Measurements from ENCODE around the gene ZNF337.
A peak's percentile ranks its signal among the peaks of the same experiment; 100 is the strongest.
"Not testable (repeated sequence)": the region's sequence is repeated elsewhere in the genome, so short reads cannot be mapped to it uniquely, and the experiment has no call there.

Gene ZNF337

DNA sequence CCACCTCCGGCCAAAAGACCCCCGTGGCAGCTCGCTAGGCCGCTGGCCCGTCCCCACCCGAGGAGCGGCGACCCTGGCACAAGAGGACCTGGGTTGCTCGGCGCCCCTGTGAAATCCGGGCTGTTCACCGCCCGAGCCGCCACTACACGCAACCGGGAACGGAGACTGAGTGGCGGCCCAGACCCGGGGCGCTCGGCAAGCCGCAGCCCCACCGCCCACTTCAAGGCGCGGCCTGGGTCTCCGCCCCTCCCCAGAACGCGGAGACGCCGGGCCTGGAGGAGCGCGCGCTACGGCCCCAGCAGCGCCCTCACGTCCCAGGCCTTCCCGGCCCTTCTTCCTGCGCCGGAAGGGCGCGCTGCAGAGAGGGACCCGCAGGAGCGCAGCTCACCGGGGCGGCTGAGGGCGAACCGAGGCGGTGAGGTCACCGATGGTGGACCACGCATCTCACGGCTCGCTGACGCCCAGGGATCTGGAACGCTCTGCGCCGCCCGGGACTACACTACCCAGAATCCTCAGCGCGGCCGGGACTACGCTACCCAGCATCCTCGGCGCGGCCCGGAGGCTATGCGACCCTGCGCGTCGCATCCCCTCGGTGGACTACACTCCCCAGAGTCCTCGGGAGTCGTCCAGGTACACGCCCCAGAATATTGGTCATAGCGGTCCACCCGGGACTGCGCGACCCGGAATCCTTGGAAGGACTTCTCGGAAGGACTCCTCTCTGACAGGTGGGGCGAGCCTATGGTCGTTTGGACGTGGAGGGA is at the start of gene ZNF337:
Gene ZNF337 (minus strand): TSS at position 483 of the 761 bp plus-strand sequence. CDS start 10,436 bp downstream, outside the sequence.
- DNase-seq, result peak; percentile 69 to 97 (median 92)

DNA sequence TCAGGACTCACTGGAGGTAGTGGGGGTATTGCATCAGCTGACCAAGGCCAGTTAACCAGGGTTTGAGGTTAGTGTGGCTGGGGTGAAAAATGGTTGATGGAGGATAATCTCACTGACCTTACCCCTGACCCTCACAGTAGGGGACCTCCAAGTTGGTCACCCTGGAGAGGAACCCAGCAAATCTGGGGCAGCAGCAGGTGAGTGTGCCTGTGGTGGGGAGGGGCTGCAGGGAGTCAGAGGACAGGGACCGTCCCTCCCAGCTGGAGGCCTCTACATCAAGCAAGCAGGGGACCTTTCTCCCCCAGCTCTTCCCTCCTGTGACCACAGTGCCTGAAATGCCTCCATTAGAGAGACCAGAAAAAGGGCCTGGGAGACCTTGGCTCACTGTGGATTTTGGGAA is 49.1 kb upstream of the ZNF337 start:
- DNase-seq, result no peak

DNA sequence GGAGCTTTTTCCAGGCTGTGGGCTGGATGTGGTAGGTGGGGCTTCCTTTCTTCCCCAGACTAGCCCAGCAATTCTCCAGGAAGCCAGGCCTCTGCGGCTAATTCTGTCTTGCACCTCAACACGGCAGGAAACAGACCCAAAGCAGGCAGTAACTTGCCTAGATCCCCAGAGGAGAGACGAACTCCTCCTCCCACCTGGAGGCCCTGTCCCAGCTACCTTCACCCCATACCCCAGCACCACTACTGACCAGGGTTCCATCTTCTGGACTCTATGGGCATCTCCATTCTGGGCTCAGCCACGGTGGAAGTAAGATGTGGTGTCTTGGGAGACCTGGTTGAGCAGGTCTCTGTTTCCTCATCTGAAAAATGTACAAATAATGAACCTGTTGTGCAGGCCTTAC is 48.4 kb upstream of the ZNF337 start:
- no peak for DNase-seq

DNA sequence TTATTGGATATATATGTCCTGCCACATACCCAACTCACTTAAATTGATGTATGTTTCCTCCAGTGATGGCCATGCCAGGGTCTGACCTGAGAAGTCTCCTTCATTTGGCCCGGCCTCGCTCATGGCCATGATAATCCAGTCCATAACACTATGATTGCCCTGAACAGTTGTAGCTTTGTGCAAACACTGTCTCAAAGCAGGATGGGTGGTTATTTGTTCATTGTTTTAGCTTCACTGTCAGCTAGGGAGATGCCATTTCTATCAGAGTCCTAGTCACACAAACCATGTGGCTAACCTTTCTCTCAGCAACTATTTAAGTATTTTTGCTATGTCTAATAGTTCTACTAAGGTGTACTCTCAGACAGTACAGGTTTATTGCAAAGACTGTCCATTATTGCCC is 47.6 kb upstream of the ZNF337 start:
- peak in 1 of 56 donors; percentile 9 for DNase-seq

DNA sequence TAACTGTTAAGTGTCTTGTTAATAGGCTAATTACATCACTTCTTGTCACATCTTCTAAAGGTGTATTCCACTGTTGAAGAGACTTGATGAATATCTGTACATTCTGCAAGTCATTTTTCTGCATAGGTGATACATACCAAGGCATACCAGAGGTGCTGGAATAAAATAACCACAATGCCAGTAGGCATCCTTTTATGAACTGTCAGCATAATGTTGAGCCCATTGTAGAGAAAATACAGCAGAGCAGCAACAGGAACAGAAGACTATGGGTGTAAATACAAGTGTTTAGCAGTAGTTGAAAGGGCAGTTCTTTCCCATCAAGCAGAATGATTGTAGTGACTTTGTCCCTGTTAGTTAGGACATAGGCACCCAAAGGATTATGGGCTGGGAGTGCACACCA is 44.4 kb upstream of the ZNF337 start:
- no peak for DNase-seq

DNA sequence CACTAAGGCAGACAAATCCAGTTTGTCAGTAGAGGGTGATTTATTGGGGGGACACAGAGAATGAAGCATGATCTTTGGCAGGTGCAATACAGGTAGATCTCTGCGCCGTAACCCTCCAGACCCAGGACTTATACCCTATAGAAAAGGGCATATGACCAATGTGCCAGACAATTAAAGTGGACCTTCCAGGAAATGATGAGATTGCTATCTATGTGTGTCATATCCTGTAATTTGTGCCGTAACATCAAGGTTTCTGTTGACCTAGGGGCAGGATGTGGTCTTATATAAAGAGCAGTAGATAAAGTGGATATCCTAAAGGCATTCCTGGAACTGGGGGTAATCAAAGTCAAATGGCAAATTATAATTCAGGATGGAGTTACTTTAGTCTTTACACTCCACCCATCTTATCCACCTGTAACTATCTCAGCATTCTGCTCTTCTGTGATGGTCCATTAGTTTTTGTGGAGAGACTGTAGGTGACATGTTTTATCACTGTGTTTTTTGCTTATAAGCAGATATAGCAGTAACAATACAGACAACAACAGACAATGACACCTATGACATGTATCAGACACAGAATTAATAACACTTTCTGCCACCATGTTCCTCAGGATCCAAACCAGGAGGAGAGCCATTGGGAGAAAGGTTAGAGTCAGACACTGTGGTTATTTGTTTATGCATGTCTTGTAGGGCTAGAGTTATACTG is 43.1 kb upstream of the ZNF337 start:
- DNase-seq, result no peak

DNA sequence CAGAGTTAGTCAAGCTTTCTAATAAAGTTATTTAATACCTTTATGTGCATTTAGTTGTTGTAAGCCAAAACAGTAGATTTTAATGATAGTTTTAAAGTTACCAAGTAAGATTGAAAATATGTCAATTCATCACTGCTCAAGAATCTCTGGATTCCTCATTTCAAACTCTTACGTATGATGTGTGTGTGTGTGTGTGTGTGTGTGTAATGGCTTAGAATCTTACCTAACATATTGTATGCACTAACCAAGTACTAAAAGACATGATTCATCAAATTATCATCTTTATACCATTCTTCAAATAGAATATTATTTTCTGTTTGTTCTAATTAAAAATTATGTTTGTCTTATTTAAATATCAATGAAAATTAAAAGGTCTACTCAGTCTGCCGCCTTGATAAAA is 41.5 kb upstream of the ZNF337 start:
- DNase-seq, result no peak

DNA sequence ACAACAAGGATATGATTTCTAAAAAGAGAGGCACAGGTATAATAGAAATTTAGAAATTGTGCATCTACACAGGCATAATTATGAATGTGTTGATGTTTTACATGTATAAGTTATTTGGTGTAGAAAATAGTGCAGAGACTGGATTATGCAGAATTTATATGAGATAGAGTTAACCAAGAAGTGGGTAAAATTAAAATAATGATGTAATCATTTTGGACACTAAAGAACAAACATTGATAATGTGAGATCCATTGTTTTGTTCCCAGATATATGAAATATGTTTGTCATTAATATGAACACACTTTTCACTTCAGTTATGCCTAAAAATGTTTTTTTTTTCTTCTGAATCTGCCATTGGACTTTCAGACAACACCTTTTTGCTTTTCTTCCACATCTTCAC is 37.2 kb upstream of the ZNF337 start:
- no peak for DNase-seq

DNA sequence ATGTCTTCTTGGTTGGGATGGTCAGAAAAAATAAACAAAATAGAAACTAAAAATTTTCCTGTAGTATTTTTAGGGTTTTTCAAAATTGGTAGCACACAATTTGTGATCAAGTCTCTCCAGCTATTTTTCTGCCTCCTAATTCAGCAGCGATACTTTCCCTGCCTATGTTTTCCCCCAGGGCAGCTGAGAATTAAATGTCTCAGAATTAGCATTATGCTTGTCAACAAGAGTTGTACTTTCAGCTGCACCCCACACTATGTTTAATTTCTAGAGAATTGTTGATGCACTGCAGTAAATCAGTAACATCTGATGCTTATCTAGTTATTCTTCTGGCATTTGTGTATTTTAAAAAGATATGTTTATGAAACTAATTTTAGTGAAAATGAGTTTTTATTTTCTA is 34.2 kb upstream of the ZNF337 start:
- no peak for DNase-seq

DNA sequence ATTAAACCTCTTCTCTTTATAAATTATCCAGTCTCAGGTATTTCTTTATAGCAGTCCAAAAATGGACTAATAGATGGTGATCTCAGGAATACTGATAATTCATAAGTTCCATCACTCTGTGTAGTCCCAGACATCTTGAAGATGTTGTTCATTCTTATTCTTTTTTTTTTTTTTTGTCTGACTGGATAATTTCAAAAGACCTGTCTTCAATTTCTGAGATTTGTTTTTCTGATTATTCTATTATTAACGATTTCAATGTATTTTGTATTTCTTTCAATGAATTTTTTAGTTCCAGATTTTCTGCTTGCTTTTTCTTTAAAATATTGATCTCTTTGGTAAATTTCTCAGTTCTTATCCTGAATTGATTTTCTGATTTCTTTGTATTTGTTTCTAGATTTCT is 29.7 kb upstream of the ZNF337 start:
- no peak for DNase-seq

DNA sequence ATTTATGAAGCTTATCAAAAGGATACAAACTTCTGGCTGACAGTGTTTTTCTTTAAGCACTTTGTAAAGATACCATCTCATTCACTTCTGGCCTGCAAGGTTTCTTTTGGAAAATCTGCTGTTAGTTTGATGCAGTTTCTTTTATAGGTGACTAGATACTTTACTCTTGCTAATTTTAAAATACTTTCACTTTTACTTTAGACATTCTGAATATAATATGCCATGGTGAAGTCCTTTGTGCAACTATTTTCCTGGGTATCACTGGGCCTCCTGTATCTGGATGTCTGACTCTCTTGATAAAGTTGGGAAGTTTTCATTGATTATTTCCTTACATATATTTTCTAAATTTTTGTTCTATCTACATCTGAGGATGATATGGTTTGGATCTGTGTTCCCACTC is 29.0 kb upstream of the ZNF337 start:
- no peak for DNase-seq

DNA sequence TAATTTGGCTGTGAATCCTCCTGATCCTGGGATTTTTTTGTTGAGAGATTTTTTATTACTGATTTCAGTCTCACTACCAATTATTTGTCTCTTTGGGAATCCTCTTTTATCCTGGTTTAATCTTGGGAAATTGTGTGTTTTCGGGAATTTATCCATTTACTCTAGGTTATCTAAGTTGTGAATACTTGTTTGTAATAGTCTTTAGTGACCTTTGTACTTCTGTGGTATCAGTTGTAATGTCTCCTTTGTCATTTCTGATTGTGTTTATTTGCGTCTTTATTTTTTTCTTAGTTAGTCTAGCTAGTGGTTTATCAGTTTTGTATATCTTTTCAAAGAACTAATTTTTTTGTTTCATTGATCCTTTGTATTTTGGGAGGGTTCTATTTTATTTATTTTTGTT is 27.3 kb upstream of the ZNF337 start:
- no peak for DNase-seq

DNA sequence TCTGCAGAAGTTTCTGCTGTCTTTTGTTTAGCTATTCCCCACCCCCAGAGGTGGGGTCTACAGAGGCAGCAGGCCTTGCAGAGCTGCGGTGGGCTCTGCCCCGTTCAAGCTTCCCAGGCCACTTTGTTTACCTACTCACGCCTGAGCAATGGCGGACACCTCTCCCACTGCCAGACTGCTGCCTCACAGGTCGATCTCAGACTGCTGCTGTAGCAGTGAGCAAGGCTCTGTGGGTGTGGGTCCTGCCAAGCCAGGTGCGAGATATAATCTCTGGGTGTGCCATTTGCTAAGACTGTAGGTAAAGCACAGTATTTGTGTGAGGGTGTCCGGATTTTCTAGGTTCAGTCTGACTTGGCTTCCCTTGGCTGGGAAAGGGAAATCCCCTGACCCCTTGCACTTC is 23.6 kb upstream of the ZNF337 start:
- no peak for DNase-seq

DNA sequence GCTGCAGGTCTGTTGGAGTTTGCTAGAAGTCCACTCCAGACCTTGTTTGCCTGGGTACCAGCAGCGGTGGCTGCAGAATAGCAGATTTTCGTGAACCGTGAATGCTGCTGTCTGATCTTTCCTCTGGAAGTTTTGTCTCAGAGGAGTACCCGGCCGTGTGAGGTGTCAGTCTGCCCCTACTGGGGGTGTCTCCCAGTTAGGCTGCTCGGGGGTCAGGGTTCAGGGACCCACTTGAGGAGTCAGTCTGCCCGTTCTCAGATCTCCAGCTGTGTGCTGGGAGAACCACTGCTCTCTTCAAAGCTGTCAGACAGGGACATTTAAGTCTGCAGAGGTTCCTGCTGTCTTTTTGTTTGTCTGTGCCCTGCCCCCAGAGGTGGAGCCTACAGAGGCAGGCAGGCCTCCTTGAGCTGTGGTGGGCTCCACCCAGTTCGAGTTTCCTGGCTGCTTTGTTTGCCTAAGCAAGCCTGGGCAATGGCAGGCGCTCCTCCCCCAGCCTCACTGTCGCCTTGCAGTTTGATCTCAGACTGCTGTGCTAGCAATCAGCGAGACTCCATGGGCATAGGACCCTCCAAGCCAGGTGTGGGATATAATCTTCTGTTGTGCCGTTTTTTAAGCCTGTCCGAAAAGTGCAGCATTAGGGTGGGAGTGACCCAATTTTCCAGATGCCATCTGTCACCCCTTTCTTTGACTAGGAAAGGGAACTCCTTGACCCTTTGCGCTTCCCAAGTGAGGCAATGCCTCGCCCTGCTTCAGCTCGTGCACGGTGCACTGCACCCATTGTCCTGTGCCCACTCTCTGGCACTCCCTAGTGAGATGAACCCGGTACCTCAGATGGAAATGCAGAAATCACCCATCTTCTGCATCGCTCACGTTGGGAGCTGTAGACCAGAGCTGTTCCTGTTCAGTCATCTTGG is 22.5 kb upstream of the ZNF337 start:
- not testable (repeated sequence) for DNase-seq

DNA sequence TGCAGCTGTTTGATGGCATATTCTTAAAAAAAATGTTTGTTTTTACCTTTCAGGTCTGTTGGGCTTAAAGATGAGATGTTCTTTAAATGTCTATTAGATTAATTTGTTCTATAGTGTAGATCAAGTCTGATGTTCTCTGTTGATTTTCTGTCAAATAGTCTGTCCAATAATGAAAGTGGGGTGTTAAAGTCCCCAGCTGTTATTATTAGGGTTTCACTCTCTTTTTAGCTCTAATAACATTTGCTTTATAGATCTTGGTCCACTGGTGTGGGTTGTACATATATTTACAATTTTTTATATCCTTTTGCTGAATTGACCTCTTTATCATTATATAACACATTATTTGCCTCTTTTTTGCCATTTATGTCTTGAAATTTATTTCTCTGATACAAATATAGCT is 11.0 kb upstream of the ZNF337 start:
- DNase-seq, result no peak

DNA sequence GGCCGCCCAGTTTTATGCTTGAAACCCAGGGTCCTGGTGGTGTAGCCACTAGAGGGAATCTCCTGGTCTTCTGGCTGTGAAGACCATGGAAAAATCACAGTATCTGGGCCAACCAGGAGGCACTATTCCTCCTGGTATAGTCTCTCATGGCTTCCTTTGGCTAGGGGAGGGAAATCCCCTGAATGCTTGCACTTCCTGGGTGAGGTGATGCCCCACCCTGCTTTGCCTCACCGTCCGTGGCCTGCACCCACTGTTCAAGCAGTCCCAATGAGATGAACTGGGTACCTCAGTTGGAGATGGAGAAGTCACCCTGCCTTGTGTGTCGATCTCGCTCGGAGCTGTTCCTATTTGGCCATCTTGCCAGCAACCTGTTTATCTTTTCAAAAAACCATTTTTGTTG is 10.1 kb upstream of the ZNF337 start:
- DNase-seq, result no peak

DNA sequence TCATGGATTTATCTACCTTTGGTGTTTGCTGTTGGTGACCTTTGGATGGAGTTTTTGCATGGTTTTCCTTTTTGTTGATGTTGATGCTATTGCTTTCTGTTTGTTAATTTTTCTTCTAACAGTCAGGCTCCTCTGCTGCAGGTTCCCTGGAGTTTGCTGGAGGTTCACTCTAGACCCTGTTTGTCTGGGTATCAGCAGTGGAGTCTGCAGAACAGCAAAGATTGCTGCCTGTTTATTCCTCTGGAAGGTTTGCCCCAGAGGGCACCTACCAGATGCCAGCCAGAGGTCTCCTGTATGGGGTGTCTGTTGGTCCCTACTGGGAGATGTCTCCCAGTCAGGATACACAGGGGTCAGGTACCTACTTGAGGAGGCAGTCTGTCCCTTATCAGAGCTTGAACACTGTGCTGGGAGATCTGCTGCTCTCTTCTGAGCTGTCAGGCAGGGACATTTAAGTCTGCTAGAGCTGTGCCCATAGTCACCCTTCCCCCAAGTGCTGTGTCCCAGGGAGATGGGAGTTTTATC is 9.2 kb upstream of the ZNF337 start:
- no peak for DNase-seq

DNA sequence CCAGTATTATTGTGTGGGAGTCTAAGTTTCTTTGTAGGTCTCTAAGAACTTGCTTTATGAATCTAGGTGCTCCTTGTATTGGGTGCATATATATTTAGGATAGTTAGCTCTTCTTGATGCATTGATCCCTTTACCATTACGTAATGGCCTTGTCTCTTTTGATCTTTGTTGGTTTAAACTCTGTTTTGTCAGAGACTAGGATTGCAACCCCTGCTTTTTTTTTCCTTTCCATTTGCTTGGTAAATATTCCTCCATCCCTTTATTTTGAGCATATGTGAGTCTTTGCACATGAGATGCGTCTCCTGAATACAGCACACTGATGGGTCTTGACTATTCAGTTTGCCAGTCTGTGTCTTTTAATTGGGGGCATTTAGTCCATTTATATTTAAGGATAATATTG is 7.7 kb upstream of the ZNF337 start:
- DNase-seq, result not testable (repeated sequence)

DNA sequence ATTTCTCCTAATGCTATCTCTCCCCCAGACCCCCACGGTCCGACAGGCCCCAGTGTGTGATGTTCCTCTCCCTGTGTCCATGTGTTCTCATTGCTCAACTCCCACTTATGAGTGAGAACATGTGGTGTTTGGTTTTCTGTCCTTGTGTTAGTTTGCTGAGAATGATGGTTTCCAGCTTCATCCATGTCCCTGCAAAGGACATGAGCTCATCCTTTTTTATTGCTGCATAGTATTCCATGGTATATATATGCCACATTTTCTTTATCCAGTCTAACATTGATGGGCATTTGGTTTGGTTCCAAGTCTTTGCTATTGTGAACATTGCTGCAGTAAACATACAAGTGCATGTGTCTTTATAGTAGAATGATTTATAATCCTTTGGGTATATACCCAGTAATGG is 4.2 kb upstream of the ZNF337 start:
- DNase-seq, result not testable (repeated sequence)

DNA sequence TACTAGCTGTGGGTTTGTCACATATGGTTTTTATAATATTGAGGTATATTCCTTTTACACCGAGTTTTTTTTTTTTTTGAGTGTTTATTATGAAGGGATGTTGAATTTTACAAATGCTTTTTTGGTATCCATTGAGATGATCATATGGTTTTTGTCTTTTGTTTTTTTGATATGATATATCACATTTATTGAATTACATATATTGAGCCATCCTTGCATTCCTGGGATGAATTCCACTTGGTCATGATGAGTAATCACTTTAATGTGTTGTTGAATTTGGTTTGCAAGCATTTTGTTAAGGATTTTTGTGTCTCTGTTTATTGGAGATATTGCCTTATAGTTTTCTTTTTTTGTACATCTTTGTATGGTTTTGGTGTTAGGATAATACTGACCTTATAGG is 3.3 kb upstream of the ZNF337 start:
- no peak for DNase-seq

DNA sequence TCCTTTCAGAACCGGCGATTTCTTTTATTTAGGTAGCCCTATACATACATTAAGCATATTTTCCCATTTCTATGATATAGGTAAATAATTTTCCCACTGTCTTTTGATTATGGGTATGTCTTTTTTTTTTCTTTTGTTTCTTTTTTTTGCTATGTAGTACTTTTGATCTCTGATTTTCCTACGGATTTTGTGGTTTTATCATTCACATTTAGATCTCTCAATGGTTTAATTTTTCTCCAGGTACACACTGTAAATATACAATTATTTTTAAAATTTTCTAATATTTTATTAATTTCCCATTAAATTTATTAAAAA is 436 bp upstream of the ZNF337 start:
- no peak for DNase-seq
